NB4 (cell line): ENCODE data around the gene SLC25A25.

Source experiments
- CTCF ChIP-seq: IDR thresholded peaks from one replicate; pipeline ENCODE4 v1.5.1; 2012; ENCODE audit warnings: low read depth, low read length
- MAX ChIP-seq: IDR thresholded peaks from 2 replicates; pipeline ENCODE4 v1.6.1; 2011; ENCODE audit warnings: low read depth, low read length
- MYC ChIP-seq: IDR thresholded peaks from 2 replicates; pipeline ENCODE4 v1.6.1; 2011; ENCODE audit warnings: low read depth, low read length

GRCh38 chr9:128092199-128092977 lies 24.4 kb downstream of the SLC25A25 start:
- TF ChIP-seq CTCF, result no peak
- TF ChIP-seq MAX, result no peak
- TF ChIP-seq MYC, result no peak
